Activated gamma-delta T cell treated with Interleukin-2 at 50 U/mL for 16 hours (primary cell): ENCODE measurements around the gene ZNF365.
"Not testable (repeated sequence)": the region's sequence is repeated elsewhere in the genome, so short reads cannot be mapped to it uniquely, and the experiment has no call there.

Source experiments
- DNase-seq: peaks from one replicate; pipeline ENCODE4 v3.0.0-alpha.2; 2020

The ZNF365 gene

DNA sequence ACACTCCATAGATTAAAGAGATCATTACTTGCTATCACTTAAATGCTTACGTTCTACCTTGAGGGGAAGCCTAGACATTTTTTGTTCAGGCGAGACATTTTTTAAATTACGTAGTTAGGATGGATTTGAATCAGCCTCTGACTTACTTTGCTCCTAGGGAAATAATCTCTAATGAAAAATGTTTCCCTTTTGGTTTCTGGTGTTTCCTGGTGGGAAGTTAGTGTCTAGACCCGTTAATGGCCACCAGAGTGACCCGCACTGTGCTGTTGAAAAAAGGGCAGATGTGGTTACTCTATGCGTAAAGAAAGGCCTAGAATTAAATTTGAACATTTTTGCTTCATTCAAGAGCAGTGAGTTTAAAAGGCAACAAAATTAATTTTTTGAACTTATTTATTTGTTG is 3.8 kb downstream of the ZNF365 start:
- DNase-seq = no peak

DNA sequence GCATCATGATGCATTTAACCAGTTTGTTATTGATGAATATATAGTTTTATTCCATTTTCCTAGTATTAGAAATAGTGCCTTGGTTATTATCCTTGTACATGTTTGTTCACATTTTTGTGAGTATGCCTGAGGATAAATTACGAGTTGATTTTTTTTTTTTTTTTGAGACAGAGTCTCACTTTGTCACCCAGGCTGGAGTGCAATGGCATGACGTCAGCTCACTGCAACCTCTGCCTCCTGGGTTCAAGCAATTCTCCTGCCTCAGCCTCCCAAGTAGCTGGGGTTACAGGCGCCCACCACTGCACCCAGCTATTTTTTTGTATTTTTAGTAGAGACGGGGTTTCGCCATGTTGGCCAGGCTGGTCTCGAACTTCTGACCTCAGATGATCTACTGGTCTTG is 4.7 kb downstream of the ZNF365 start:
- DNase-seq = not testable (repeated sequence)

DNA sequence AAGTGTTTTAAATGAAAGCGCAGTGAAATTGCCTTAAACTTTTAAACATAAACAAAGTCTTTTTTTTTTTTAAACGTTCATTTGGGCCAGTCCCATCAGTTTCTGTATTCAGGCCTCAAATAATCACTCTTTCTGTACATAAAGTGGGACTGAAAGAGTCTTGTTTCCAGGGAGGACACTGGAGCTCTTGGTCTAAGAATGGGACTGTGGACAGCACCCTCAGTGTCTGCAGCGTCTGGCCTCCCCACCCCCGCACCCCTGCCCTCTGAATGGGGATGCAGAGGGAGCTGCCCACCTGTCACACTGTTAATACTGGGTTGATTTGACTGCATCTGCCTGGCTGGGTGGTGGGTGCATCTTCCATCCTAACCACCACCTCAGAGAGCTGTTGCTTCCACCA is 5.2 kb downstream of the ZNF365 start:
- DNase-seq = no peak

DNA sequence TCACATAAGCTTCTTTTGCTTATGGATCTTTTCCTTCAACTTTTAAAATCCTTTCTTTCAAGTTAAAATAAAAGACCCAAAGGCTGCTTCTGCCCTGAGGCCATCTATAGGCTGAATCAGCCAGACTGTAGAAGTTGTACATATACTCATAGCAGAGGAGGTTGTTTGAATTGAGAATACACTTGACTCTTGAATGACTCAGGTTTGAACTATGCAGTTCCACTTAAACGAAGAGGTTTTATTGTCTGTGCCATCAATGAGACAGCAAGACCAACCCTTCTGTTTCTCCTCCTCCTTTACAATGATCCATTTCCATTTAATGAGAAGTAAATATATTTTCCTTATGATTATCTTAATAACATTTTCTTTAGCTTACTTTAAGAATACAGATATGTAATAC is 5.8 kb downstream of the ZNF365 start:
- no peak for DNase-seq

DNA sequence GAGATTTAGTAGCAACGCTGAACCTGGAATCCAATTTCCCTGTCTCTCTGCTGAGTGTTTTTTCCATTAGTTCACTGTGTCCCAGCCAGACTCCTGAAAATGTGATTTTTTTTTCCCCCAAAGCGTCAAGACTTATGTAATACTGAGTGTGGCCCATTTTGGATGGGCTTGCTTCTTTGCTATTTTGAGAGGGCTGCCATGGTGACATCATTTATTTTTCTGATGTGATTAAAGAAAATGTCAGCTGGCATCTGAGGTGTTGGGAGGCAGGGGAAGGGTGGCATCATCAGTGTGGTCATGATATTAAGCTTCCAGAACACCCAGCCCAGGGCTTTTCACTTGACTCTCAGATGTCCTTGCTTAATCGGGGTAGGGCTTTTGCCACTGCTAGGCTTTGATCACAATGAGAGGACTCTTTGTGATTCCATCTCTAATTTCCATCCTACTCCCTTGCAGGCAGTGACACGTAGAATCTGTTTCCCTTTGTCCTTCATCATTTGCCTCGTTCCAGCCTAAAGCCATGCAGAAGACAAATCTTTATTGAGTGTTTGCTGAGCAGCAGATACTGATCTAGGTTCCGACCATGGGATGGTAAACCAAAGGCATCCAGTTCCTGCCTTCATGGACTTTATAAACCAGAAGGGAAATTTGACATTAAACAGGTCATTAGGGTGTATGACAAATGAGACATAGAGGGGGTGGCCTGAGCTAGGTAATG is 7.4 kb downstream of the ZNF365 start:
- DNase-seq = no peak

DNA sequence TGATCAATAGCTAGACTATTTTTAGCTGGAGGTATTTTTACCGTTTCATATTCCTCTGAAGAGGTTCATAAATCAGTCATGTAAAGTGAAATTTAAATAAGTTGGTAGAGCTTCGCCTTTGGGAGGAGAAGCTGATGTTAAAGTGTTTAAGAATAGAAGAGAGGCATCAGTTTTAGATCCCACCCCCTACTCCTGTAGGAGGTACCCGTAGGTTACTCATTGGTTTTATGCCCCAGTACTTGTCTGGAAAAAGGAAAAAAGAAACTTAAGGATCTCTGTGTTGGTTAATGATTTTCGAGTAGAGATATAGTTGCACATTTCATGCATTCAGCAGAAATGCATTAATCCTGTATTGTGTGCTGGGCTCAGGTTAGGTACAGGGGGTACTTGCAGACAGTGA is 8.7 kb downstream of the ZNF365 start:
- no peak for DNase-seq

DNA sequence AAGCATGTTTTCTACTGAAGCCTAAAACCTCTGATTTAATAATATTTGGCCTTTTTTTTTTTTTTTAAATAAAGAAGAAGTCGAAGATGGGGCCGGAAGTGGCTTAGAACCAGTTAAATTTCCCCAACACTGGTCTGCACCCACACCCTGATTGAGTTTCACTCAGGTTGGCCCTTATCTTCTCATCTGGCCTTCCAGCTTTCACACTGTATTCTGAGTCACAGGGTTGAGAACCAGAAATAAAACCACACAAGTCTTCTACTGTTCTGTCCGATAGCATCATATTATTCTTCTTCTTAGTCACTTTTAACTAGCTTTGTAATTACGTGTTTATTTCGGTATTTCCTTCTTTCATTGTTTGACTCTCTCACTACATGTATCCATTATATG is 9.9 kb downstream of the ZNF365 start:
- DNase-seq = peak; percentile 38

DNA sequence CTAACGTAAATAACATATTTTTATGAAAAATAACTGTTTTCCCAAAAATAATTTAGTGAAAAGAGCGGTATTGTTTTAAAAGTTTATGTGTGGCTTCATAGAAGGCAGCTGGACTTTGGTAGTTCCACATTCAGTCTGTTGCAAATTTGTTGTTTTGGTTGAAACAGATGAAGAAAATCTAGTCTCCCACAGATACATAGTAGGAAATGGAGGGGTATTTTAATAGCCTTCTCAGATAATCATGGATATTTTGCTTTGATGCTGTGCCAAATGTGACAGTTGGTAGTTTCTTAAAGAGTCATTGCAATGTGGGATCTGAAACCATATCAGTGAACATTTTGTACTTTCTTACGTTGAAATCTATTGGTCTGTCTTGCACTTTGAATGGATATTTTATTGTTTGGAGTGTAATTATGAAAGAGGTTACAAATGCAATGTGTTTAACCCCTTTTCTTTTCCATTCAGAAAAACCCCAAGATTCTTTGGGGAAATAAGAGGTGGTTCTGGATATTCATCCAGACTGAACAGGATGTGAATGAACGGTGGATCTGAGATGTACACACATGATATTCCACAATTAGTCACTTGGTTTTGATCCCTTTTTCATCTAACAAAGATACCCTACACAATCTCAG is 10.4 kb downstream of the ZNF365 start:
- DNase-seq = no peak

DNA sequence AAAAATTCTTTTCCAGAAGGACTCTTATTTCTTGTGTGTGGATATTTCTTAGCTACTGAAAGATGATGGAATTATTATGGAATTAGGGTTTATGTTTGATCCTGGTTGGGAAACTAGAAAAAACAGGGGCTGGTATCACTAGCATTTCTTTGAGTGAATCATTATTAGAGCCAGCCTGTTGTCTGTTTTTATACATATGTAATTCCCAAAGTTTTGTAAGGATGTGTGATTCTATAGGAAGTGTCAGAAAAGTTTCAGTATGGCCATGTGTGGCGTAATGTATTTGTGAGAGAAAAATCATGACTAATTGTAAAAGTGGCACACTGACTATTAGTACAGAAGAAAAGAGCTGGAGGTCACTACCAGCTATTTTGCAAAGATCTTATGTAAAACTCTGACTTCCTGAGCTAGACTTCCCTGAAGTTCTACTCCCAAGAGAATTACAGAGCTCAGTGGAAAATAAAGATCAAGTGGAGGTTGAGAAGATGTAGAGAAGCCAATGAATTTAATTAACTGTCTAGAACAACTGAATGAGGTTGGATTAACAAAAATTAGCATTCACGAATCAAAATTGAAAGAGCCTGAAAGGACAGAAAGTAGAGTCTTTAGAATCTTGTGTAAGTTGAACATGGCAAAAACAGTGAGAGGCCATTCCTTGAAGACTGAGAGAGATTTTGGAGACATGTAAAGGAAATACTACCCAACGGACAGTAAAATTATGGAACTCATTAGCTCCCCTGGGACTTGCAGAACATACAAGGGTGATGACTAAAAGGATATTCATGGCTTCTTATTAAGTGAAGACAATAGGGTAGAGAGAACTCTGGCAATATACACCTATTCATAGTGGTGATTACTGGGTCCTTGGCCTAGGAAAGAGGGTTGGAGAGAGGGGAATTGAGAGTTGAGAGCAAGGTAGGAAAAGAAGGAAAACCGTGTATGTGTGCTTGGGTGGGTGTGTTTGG is 12.5 kb downstream of the ZNF365 start:
- no peak for DNase-seq

DNA sequence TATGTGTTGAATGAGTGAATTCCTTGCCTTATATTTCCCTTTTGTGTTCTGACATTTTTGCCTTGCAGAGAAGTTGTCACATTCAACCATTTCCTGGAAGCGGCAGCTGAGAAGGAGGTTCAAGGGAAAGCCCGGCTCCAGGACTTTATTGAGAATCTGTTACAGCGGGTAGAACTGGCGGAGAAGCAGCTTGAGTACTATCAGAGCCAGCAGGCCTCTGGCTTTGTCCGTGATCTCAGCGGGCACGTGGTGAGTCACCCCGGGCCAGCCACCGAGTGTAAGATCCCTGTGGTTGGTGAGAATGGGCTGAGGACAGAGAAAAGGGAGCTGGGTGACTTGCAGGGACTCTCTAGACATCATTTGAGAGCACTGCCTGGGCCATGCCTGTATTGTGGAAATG is 14.2 kb downstream of the ZNF365 start:
- DNase-seq = no peak

DNA sequence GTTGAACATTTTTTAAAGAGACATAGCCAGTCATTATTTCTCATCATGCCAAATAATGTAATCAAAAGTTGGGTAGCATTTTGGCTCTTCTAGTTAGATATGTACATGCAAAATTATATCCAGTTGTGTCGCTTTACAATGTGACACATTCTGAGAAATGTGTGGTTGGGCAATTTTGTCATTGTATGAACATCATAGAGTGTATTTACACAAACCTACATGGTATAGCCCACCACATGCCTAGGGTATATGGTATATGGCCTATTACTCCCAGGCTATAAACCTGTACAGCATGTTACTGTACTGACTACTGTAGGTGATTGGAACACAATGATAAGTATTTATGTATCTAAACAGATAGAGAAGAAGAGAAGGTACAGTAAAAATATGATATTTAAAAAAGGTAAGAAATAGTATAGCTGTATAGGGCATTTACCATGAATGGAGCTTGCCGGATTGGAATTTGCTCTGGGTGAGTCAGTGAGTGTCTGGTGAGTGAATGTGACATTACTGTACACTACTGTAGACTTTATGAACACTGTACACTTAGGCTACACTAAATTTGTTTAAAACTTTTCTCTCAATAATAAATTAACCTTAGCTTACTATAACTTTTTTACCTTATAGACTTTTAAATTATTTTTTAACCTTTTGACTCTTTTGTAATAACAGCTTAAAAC is 16.5 kb downstream of the ZNF365 start:
- no peak for DNase-seq

DNA sequence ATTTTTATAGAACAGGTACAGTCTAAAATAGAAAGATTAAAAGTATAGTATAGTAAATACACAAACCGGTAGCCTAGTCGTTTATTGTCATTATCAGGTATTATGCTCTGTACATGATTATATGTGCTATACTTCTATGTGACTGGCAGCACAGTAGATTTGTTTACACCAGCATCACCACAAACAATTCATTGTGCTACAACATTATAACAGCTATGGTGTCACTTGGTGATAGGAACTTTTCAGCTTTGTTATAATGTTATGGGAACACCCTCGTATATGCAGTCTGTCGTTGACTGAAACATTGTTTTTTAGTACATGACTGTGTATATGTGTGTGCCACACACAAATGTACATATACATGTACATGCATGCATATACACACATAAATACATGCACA is 19.1 kb downstream of the ZNF365 start:
- no peak for DNase-seq

DNA sequence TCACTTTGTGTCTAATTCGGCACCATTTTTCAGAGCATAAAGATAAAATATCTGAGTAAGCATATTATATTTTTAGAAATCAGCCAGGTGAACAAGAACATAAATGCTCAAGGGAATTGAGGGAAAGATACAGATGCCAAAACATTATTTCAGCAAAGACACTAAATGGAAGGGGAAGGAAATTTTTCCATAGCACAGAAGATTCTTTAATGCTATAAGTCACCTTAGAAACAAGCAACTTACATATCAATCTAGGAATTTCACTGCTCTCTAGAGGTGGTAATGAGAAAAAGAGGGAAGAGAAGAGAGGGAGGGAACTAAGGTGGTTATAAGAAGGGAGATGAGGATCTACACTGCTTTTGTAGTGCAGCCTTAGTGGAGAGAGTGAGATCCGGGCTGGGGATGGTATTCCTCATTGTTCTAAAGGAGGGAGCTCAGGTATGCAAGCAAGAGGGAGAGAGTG is 20.4 kb downstream of the ZNF365 start:
- DNase-seq = no peak

DNA sequence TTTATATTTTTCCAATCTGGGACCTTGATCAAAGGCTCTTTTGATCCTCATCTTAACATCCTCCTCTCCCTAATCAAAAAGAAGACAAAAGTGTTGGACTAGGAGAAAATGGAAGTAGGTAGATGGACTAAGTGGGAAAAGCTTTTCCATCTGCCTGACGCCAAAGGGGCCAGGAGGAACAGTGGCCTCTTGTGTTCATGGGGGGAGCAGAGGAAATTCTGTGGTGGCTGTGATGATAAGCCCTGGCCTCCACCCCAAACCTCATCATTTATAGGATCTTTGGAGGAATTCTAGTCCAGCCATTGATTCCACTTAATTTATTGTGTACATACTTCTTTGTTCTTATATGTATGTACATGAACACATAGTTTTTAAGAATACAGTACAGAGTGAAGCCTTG is 21.7 kb downstream of the ZNF365 start:
- no peak for DNase-seq

DNA sequence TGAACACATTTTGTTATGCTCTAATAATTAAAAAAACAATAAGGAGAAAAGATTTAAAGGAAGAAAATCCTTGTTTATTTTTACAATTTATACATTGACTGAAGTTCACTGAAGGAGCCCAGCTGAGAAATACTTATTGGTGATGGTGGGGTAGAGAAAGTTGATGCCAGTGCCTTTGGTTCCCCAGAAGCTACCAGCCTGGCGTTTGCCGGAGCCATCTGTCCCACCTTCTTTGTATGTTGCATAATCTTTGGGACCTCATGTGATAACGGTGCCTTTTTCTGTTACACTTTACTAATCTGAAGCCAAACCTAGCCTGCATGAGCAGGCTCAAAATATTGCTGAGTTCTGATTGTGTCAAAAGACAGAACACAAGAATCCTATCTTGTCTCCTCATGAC is 22.7 kb downstream of the ZNF365 start:
- DNase-seq = no peak

DNA sequence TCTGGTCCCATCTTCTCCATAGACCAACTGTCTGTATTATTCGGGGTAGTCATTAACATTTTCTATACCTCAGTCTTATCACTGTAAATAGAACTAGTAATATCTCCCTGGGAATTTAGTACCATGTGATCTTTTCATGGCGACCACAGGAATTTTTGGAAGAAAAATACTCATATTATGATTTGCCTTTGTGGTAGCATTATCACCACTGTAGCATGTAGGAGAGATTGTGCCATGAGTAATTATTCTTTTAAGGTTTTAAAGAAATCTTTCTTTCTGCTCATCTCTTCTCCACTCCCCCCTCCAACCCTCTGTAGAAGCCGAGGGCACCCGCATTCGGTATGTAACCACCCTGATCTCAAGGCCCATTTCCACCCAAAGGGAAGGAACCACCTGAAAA is 25.0 kb downstream of the ZNF365 start:
- DNase-seq = no peak

DNA sequence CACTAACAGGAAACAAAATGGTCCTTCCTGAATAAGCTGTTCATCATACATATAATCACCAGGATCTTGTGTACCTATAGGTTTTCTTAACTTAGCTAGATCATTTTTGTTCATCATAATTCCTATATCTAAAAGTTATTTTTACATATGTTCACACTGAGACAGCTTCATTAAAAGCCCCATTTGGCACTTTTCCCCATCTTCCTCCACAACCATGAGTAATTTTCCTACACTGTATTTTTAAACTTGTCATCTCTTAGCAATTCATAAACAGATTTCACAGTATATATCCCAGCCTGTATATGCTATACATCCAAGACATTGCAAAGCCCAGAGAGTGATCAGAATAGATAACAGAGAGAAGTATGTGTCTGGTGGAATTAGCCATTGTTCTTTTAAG is 28.3 kb downstream of the ZNF365 start:
- DNase-seq = no peak

DNA sequence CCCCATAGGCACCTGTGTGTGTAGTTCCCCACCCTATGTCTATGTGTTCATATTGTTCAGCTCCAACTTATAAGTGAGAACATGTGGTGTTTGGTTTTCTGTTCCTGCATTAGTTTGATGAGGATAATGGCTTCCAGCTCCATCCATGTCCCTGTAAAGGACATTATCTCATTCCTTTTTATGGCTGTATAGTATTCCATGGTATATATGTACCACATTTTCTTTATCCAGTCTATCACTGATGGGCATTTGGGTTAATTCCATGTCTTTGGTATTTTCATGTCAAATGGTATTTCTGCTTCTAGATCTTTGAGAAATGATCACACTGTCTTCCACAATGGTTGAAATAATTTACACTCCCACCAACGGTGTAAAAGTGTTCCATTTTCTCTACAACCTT is 36.4 kb downstream of the ZNF365 start:
- not testable (repeated sequence) for DNase-seq

DNA sequence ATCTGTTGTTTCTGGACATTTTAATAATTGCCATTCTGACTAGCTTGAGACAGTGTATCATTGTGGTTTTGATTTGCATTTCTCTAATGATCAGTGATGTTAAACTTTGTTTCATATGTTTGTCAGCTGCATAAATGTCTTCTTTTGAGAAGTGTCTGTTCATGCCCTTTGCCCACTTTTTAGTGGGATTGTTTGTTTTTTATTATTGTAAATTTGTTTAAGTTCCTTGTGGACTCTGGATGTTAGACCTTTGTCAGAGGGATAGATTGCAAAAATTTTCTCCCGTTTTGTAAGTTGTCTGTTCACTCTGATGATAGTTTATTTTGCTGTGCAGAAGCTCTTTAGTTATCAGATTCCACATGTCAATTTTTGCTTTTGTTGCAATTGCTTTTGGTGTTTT is 36.8 kb downstream of the ZNF365 start:
- DNase-seq = not testable (repeated sequence)

DNA sequence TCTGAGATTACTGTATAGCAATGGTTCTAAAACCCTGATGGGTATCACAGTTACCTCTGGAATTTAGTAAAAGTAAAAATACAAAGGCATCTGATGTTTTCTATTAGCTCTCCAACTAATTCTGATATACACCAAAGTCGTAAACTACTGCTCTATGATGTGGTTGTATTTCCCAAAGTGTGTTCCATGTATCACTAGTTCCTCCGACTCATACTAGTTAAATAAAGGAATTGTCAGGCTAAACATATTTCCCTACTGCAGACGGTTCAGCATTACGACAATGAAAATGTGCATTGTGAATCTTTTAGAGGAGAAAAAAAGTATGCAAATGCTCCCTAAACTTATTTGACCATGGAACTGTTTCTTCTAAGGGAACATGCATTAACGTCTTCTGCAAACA is 38.9 kb downstream of the ZNF365 start:
- no peak for DNase-seq

DNA sequence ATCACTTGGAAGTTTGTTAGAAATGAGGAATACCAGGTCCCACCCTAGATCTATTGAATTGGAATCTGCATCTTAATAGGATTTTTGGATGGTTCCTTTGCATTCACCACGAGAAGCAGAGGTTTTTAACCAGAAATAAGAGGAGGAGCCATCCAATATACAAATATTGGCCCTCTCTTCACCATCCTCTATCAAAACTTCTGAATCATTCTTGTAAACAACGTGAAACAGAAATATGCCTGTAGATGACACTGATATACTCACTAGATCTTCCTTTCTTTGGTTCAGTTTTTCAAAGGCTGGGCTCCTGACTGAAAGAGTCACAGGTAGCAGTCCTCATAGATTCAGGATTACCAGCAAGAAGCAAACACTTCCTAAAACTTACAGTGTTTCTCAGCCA is 39.5 kb downstream of the ZNF365 start:
- no peak for DNase-seq

DNA sequence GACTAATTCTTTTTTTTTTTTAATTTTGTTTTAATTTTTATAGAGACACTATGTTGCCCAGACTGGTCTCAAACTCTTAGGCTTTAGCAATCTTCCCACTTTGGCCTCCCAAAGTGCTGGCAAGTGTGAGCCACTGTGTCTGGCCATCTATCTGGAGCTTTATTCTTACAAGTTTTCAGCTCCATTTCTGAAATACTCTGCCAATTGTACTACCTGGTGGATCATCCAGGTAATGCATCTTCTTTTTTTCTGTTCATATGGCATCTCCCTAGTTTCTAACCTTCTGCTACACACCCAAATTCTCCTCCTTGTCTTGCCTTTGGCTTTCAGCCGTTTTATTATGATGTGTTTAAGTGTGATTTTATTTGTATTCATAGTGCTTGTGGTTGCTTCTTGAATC is 40.2 kb downstream of the ZNF365 start:
- DNase-seq = no peak

DNA sequence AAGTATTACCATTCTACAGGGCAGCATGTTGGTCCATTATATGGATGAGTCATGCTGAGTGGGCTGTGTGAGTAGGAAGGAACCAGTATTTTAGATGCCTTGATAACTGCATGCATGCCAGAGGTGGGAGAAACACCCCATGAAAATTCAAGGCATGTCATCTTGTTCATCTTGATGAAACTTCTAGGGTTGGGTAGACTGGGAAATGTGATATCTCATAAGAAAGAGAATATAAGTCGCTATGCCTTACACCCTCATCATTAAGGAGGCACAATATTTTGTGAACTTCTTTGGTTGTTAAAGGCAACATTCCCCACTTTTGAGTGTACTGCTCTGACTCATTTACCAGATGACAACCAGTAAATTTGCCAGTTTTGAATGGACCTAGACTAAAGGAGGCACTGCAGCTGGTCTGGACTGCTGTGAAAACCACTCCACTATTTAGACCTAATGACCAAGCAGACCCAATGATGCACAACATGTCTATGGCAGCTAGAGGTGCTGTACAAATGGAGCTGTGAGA is 48.0 kb downstream of the ZNF365 start:
- no peak for DNase-seq
